GM21367 (cell line): ENCODE results near the gene FAM72C.
"Not testable (repeated sequence)": the region's sequence is repeated elsewhere in the genome, so short reads cannot be mapped to it uniquely, and the experiment has no call there.

Experiments used
- ATAC-seq: cut with Tn5 transposase; IDR thresholded peaks from one replicate; pipeline ENCODE4 v1.9.1; 2021; ENCODE audit not compliant: unreplicated experiment

FAM72C gene

DNA sequence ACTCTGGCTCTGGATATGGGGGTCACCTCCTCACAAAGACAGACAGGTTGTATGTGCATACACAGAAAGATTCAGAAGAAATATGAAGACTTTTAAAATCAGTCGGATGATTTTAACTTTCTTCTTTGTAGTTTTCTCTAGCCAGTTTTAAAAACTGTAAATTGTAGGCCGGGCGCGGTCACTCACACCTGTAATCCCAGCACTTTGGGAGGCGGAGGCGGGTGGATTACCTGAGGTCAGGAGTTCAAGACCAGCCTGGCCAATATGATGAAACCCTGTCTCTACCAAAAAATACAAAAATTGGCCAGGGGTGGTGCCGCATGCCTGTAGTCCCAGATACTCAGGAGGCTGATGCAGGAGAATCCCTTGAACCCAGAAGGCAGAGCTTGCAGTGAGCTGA is 58.1 kb downstream of the FAM72C start:
- ATAC-seq, result not testable (repeated sequence)
